ENCODE measurements around the gene MAZ.

The MAZ gene

GRCh38 chr16:29820271-29820701 lies 14.0 kb downstream of the MAZ start, which contains the start of gene MVP:
Gene MVP (plus strand): TSS chr16:29820462. CDS start chr16:29830550, 10,088 bp downstream.
- H3F3A ChIP-seq (ENCODE audit: low read depth) = no peaks in the 10 kb centered on the region
- peak within 1 kb of the TSS; percentile 63 for H3K9ac ChIP-seq (ENCODE audit: low read depth, low read length, poor library complexity, severe bottlenecking)
- H3K4me3 ChIP-seq (ENCODE audit: low read length, poor library complexity, severe bottlenecking) = peak within 1 kb of the TSS; percentile 73
- peaks cover 28% of the 10 kb centered on the region for H3K79me2 ChIP-seq (ENCODE audit: insufficient read depth, low read length)
- H3K9me3 ChIP-seq (ENCODE audit: insufficient read depth, low read depth, low read length) = no peaks in the 10 kb centered on the region
- no peak within 1 kb of the TSS for H2AFZ ChIP-seq (ENCODE audit: low read length)
- TF ChIP-seq CTCF (conservative IDR thresholded peaks at IDR 0.05; ENCODE audit: low read length) = no peak
- no peak for TF ChIP-seq EZH2phosphoT487 (IDR thresholded peaks at IDR 0.05; ENCODE audit: borderline replicate concordance)
- H3K4me2 ChIP-seq (ENCODE audit: low read depth, low read length, poor library complexity, severe bottlenecking) = peak within 1 kb of the TSS; percentile 78
- peaks cover 33% of the 10 kb centered on the region for H3K4me1 ChIP-seq (ENCODE audit: insufficient read depth, low read length, poor library complexity, severe bottlenecking)
- H4K20me1 ChIP-seq (ENCODE audit: insufficient read depth, low read length, poor library complexity, severe bottlenecking) = peaks cover 15% of the 10 kb centered on the region
- H3K9me2 ChIP-seq (replicated peaks; ENCODE audit: low read depth, low read length) = no peaks in the 10 kb centered on the region
- no peaks in the 10 kb centered on the region; the same call in 1 of the 2 replicates for H3K36me3 ChIP-seq (ENCODE audit: insufficient read depth, low read length)
- H3K27me3 ChIP-seq (ENCODE audit: insufficient read depth, low read length, poor library complexity, severe bottlenecking) = no peaks in the 10 kb centered on the region

GRCh38 chr16:29820730-29821642 lies 14.7 kb downstream of the MAZ start:
- H3K9me2 ChIP-seq (replicated peaks; ENCODE audit: low read depth, low read length) = no peaks in the 10 kb centered on the region
- TF ChIP-seq EZH2phosphoT487 (IDR thresholded peaks at IDR 0.05; ENCODE audit: borderline replicate concordance) (no peak), CTCF (conservative IDR thresholded peaks at IDR 0.05; ENCODE audit: low read length) (no peak)
- H4K20me1 ChIP-seq (ENCODE audit: insufficient read depth, low read length, poor library complexity, severe bottlenecking) = peaks cover 15% of the 10 kb centered on the region
- no peaks in the 10 kb centered on the region for H3F3A ChIP-seq (ENCODE audit: low read depth)
- peaks cover 32% of the 10 kb centered on the region for H3K4me1 ChIP-seq (ENCODE audit: insufficient read depth, low read length, poor library complexity, severe bottlenecking)
- peaks cover 28% of the 10 kb centered on the region for H3K79me2 ChIP-seq (ENCODE audit: insufficient read depth, low read length)
- no peaks in the 10 kb centered on the region; the same call in 1 of the 2 replicates for H3K36me3 ChIP-seq (ENCODE audit: insufficient read depth, low read length)
- H2AFZ ChIP-seq (ENCODE audit: low read length) = no peak overlapping the region
- H3K9me3 ChIP-seq (ENCODE audit: insufficient read depth, low read depth, low read length) = no peaks in the 10 kb centered on the region
- peak overlapping the region; percentile 73 for H3K4me3 ChIP-seq (ENCODE audit: low read length, poor library complexity, severe bottlenecking)
- peak overlapping the region; percentile 63 for H3K9ac ChIP-seq (ENCODE audit: low read depth, low read length, poor library complexity, severe bottlenecking)
- peak overlapping the region; percentile 78 for H3K4me2 ChIP-seq (ENCODE audit: low read depth, low read length, poor library complexity, severe bottlenecking)
- H3K27me3 ChIP-seq (ENCODE audit: insufficient read depth, low read length, poor library complexity, severe bottlenecking) = no peaks in the 10 kb centered on the region

GRCh38 chr16:29821643-29822115 lies 15.3 kb downstream of the MAZ start:
- Histone ChIP-seq H3K9ac (ENCODE audit: low read depth, low read length, poor library complexity, severe bottlenecking) (no peak overlapping the region), H3K79me2 (ENCODE audit: insufficient read depth, low read length) (peaks cover 28% of the 10 kb centered on the region), H3K27me3 (ENCODE audit: insufficient read depth, low read length, poor library complexity, severe bottlenecking) (no peaks in the 10 kb centered on the region), H4K20me1 (ENCODE audit: insufficient read depth, low read length, poor library complexity, severe bottlenecking) (peaks cover 15% of the 10 kb centered on the region), H3K36me3 (ENCODE audit: insufficient read depth, low read length) (no peaks in the 10 kb centered on the region; the same call in 1 of the 2 replicates), H3K4me1 (ENCODE audit: insufficient read depth, low read length, poor library complexity, severe bottlenecking) (peaks cover 32% of the 10 kb centered on the region), H3K4me3 (ENCODE audit: low read length, poor library complexity, severe bottlenecking) (no peak overlapping the region), H3F3A (ENCODE audit: low read depth) (no peaks in the 10 kb centered on the region), H3K9me2 (replicated peaks; ENCODE audit: low read depth, low read length) (no peaks in the 10 kb centered on the region), H2AFZ (ENCODE audit: low read length) (no peak overlapping the region), H3K9me3 (ENCODE audit: insufficient read depth, low read depth, low read length) (no peaks in the 10 kb centered on the region), H3K4me2 (ENCODE audit: low read depth, low read length, poor library complexity, severe bottlenecking) (peak overlapping the region; percentile 78)
- TF ChIP-seq EZH2phosphoT487 (IDR thresholded peaks at IDR 0.05; ENCODE audit: borderline replicate concordance) (no peak), CTCF (conservative IDR thresholded peaks at IDR 0.05; ENCODE audit: low read length) (no peak)

Data from Loucy (cell line).